HG03135 (cell line): ENCODE results near the gene CHD1.

ENCODE experiments used
- ATAC-seq: cut with Tn5 transposase; IDR thresholded peaks from one replicate; pipeline ENCODE4 v1.9.1; 2021; ENCODE audit warnings: mild to moderate bottlenecking, moderate library complexity; ENCODE audit not compliant: unreplicated experiment

The CHD1 gene

GRCh38 chr5:98904780-98905179, 24.0 kb downstream of the CHD1 start:
- no peak for ATAC-seq

GRCh38 chr5:98902733-98903132, 26.1 kb downstream of the CHD1 start:
- no peak for ATAC-seq

- ATAC-seq, result no peak
Observed at GRCh38 chr5:98899456-98899855, 29.4 kb downstream of the CHD1 start.

- ATAC-seq, result no peak
Observed at GRCh38 chr5:98898743-98899142, 30.1 kb downstream of the CHD1 start.

GRCh38 chr5:98891591-98891990, 37.2 kb downstream of the CHD1 start:
- ATAC-seq, result no peak

- ATAC-seq, result no peak
Observed at GRCh38 chr5:98880598-98880997, 48.2 kb downstream of the CHD1 start.

- ATAC-seq, result no peak
Observed at GRCh38 chr5:98880151-98880550, 48.7 kb downstream of the CHD1 start.

- no peak for ATAC-seq
Observed at GRCh38 chr5:98877600-98877999, 51.2 kb downstream of the CHD1 start.

GRCh38 chr5:98872674-98873073, 56.1 kb downstream of the CHD1 start:
- no peak for ATAC-seq

GRCh38 chr5:98865690-98866089, 63.1 kb downstream of the CHD1 start:
- ATAC-seq, result no peak

GRCh38 chr5:98847054-98847453, 81.8 kb downstream of the CHD1 start:
- no peak for ATAC-seq

GRCh38 chr5:98846520-98846919, 82.3 kb downstream of the CHD1 start:
- no peak for ATAC-seq

- ATAC-seq, result no peak
Observed at GRCh38 chr5:98845878-98846277, 82.9 kb downstream of the CHD1 start.

- ATAC-seq, result no peak
Observed at GRCh38 chr5:98844865-98845264, 83.9 kb downstream of the CHD1 start.

GRCh38 chr5:98843481-98843880, 85.3 kb downstream of the CHD1 start:
- no peak for ATAC-seq

GRCh38 chr5:98840946-98841345, 87.9 kb downstream of the CHD1 start:
- no peak for ATAC-seq

GRCh38 chr5:98839469-98840383, 89.1 kb downstream of the CHD1 start:
- ATAC-seq, result peak; percentile 61

GRCh38 chr5:98836175-98836574, 92.6 kb downstream of the CHD1 start:
- ATAC-seq, result no peak

GRCh38 chr5:98827588-98828284, 101.1 kb downstream of the CHD1 start:
- ATAC-seq, result no peak

- ATAC-seq, result peak; percentile 54
Observed at GRCh38 chr5:98827161-98827560, 101.6 kb downstream of the CHD1 start.

- ATAC-seq, result no peak
Observed at GRCh38 chr5:98825582-98826375, 103.0 kb downstream of the CHD1 start.
